ENCODE results near the gene WDR45B.

Gene WDR45B

GRCh38 chr17:82648165-82648668 lies at the start of gene WDR45B:
Gene WDR45B (minus strand): TSS chr17:82648444. CDS start chr17:82648340, 104 bp downstream.
- peak; percentile 77 to 88 (median 86) for DNase-seq (ENCODE audit: low read depth in 3 of 3)

DNA sequence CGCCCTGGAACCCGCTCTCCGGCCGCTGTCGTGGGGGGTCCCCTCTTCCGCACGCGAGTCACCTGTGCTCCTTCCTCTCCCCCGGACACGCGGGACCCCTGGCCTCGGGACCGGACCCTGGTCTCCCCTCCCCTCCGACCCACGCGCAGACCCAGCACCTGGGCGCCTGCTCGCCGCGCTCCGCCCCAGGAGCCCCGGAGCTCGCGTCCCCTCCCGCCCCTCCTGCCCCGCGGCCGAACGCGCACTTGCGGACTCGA lies 49.5 kb upstream of the WDR45B start:
- no peak for DNase-seq (ENCODE audit: low read depth in 3 of 3)

- DNase-seq (ENCODE audit: low read depth in 3 of 3) = no peak
These were observed 48.9 kb upstream of the WDR45B start for GRCh38 chr17:82696916-82697807.

DNA sequence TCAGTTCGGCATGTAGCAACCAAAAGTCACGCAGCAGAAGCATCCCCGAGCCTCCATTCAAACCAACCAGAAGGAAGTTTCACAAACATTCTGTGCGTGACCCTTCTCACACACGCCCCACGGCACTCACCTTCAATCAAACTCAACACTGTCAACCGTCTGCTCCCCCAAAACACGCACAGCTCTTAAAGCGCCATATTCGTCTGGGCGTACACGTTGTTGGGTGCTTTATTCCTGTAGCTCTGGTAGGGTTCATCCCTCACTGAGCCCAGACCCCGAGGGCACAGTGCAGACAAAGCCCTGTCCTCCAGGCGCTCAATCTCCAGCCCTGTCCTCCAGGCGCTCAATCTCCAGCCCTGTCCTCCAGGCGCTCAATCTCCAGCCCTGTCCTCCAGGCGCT lies 48.0 kb upstream of the WDR45B start:
- DNase-seq (ENCODE audit: low read depth in 3 of 3) = no peak

DNA sequence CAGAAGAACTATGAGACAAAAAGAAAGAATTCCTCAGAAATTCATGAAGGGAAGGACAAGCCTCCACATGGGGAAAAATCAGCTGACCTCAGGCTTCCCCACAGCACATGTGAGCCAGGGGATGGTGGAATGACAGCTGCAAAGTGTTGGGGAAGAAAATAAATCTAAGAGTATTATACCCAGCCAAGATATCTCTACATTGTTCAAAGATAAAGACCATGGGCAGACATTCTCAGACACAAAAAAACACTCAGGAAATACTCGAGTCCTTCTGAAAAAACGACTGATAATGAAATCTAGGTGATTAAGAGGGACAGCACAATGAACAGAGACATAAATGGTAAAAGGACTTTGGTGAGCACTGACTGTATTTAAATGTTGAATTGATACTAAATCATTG lies 46.4 kb upstream of the WDR45B start:
- DNase-seq (ENCODE audit: low read depth in 3 of 3) = no peak

DNA sequence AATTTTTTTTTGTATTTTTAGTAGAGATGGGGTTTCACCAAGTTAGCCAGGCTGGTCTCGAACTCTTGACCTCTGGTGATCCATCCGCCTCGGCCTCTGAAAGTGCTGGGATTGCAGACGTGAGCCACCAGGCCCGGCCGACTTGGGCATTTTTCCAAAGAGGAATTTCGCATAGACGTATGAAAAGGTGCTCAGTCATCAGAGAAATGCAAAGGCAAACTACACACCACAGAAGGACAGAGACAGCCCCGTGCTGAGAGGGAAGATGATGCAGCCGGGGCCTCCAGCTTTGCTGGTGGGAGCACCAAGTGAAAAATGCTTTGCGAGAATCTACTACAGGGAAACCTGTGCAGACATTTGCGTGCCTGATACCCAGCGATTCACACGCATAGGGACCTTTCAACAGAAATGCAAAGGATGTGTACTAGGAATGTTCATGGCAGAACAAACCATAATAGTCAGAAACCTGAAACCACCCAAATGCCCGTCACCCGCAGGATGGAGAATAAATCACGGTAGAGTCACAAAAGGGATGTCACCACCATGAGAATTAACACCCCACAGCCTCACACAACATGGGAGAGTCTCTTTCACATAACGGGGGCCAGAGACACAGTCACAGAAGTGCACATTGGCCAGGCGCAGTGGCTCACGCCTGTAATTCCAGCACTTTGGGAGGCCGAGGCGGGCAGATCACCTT lies 45.1 kb upstream of the WDR45B start:
- no peak for DNase-seq (ENCODE audit: low read depth in 3 of 3)

- DNase-seq (ENCODE audit: low read depth in 3 of 3) = no peak
These were observed 44.0 kb upstream of the WDR45B start for GRCh38 chr17:82692268-82692667.

DNA sequence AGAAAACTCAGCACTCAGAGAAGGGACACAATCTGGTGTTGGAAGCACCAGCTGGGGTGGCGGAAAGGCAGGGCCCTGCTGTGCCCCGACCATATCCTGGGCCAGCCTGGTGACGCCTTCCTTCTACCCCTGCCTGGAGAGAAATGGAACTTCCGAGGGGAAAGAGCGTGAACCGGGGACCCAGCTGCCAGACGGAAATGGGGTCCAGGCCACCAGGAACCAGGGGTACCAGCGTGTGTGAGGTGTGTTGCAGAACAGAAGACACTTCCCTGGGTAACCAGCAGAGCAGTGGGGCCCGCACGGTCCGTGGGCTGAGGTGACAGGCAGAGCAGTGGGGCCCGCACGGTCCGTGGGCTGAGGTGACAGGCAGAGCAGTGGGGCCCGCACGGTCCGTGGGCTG lies 43.5 kb upstream of the WDR45B start:
- DNase-seq (ENCODE audit: low read depth in 3 of 3) = no peak

DNA sequence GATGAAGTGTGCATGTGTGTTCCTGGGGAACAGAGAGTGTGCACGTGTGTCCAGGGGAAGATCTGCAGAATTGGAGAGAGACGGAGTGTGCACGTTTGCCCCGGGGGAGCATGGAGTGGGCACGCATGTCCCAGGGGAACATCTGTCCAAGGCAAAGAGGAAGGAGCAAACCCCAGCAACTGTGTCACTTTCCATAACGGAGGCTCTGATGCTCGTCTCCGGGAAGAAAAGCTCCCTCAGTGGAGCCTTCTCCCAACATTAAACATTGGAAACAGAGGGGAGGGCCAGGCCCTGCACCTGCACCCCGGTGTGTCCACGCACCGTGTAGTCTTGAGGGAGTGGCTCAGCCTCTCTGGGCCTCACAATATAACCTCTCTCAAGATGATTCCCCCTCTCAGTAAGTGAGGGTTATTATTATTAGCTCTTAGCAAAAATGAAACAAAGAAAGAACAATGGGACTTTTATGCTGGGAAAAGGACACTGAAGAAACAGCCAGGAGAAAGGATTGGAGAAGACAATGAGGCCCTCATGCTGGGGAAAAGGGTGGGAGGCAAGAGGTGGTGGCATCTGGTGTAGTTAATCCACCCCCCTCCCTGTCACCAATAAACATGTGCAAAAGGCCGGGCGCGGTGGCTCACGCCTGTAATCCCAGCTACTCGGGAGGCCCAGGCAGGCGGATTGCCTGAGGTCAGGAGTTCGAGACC lies 42.7 kb upstream of the WDR45B start:
- no peak for DNase-seq (ENCODE audit: low read depth in 3 of 3)

GRCh38 chr17:82689077-82689476 lies 40.8 kb upstream of the WDR45B start:
- no peak for DNase-seq (ENCODE audit: low read depth in 3 of 3)

- no peak for DNase-seq (ENCODE audit: low read depth in 3 of 3)
These were observed 39.6 kb upstream of the WDR45B start for GRCh38 chr17:82687871-82688270.

- DNase-seq (ENCODE audit: low read depth in 3 of 3) = no peak
These were observed 39.2 kb upstream of the WDR45B start for GRCh38 chr17:82687375-82687861.

DNA sequence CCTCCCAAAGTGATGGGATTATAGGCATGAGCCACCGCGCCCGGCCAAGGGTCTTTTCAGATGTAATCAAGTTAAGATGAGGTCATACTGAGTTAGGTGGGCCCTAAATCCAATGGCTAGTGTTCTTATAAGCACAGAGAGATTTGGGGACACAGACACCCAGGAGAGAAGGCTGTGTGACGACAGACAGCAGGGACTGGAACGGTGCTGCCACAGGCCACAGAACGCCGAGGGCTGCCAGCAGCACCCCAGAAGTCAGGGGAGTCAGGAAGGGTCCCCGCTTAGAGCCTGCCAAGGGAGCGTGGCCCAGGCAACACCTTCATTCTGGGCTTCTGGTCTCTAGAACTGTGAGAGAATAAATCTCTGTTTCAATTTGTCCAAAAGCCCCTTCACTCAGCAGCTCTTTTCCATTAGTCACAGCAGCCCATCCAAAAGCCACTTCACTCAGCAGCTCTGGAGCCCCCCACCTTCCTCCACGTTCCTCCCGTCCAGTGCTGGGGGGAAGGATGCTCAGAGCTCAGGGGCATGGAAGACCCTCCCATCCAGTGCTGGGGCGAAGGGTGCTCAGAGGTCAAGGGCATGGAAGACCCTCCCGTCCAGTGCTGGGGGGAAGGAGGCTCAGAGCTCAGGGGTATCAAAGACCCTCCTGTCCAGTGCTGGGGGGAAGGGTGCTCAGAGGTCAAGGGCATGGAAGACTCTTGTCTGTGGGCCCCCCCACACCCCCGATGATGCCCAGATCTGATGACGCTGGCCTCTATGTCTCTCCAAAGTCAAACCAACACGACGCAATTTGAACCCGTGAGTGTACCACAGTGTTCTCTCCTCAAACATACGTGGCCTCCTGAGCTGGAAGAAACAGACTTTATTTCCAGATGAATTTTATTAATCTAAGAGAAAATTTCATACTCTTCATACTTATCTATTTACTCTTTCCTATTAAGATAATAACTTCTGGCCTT lies 38.4 kb upstream of the WDR45B start:
- no peak for DNase-seq (ENCODE audit: low read depth in 3 of 3)

DNA sequence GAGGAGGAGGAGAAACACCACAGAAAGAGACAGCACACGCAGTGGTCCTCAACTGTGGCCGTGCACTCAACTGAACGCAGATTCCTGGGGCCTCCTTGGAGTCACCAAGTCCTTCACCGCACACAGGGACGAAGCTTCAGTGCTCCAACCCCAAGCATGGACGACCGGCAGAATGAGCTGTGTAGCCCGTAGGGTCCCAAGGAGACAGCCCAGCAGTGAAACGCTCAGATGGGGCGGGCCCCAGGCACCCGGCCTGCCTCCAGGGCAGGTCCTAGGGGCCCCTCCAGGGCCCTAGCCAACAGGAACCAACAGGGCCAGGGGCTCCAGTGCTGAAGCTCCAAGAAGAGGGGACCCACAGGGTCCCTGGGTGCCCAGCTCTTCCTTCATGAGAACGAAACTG lies 37.0 kb upstream of the WDR45B start:
- DNase-seq (ENCODE audit: low read depth in 3 of 3) = no peak

DNA sequence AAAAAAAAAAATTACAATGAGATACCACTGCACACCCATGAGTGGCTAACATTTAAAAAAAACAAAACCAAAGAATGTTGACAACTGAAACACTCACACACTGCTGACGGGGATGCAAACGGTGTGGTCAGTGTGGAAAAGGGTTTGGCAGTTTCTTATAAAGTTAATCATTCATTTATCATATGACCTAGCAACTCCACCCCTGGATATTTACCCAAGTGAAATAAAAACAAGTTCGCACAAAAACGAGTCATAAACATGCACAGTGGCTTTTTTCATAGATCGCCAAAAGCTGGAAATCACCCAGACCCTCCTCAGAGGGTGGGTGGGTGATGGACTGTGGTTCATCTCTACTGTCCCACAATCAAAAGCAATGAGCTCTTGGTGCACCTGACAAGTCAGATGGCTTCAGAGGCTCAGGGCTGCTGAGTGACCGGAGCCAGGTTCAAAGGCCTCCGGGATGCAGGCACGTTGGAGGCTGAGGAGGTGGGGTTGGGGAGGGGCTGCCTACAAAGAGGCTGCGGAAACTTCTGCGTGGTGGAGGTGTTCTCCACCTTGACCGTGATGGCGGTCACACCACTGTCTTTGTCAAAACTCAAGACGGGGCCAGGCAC lies 36.1 kb upstream of the WDR45B start:
- no peak for DNase-seq (ENCODE audit: low read depth in 3 of 3)

DNA sequence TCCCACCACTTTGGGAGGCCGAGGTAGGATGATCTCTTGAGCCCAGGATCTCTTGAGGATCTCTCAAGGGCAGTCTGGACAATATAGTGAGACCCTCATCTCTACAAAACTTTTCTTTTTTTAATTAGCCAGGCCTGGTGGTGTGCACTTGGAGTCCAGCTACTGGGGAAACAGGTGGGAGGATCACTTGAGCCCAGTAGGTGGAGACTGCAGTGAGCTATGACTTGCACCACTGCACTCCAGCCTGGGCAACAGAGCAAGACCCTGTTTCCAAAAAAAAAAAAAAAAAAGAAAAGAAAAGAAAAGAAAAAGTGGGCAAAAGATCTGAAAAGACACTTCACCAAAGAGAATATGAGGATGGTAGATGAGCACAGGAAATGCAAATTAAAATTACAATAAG lies 35.3 kb upstream of the WDR45B start:
- no peak for DNase-seq (ENCODE audit: low read depth in 3 of 3)

DNA sequence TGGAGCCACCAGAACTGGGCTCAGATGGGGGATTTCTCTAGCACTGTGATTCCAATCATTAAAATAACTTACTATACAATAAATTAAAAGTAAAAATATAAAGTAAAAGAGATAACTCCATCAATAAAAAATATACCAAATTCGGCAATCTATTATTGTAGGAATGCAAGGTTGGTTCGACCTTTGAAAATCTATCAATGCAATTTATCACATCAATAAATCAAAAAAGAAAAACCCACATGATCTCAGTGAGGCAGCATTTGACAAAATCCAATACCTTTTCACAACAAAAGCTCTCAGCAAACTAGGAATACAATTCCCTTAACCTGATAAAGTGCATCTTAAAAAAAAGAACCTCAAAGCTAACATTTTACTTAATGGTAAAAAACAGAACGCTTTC lies 33.3 kb upstream of the WDR45B start:
- DNase-seq (ENCODE audit: low read depth in 3 of 3) = no peak

- no peak for DNase-seq (ENCODE audit: low read depth in 3 of 3)
These were observed 31.6 kb upstream of the WDR45B start for GRCh38 chr17:82679586-82680465.

DNA sequence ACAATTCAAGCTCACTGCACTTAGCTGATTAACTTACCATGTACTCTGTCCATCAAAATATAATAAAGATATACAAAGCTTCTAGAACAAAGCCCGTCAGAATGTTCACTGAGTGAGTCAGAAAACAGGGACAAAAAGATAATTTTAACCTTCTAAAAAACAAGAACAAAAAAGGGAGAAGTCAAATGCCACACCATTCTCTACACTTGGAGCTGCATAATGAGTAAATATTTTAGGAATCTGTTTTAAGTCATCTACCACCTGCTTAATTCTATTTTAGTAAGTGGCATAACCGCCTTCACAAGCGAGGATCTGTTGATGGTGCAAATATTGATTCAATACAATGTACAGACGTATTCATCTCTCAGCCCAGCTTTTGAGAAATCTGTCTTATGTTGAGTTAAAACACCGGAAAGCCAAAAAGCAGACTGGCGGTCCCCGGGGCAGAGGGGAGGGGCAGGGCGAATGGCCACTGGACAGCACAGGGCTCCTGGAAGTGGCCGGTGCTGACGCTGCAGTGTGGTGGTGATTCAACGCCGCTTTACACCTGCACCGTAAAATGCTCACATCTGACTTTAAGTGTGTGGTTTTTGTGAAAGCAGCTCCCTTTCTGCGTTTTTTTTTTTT lies 30.1 kb upstream of the WDR45B start:
- no peak for DNase-seq (ENCODE audit: low read depth in 3 of 3)
